Liver (tissue), 9 donors: ENCODE measurements around the gene CD36. TPM values are rescaled to one million over a fixed set of nuclear protein-coding genes. Genes with fewer than 3 reads are reported as not detected.

Experiments
- DNase-seq: peaks from one replicate; pipeline ENCODE4 v3.0.0-alpha.2; 2017; ENCODE audit warnings: low spot score
- H3K27ac ChIP-seq, 2 donors: one replicate each; pipeline ENCODE4 v1.7.0; 2013; ENCODE audit warnings: inconsistent platforms in 2 of 2, low read length in 2 of 2, control low read depth in 1 of 2, low read depth in 1 of 2, mild to moderate bottlenecking in 1 of 2
- H3K27me3 ChIP-seq, 4 donors: one replicate each; pipeline versions ENCODE4 v1.6.1 to v1.7.0; 2013; ENCODE audit warnings: low read length in 3 of 4, inconsistent platforms in 1 of 4, mild to moderate bottlenecking in 1 of 4, moderate library complexity in 1 of 4; ENCODE audit not compliant: control insufficient read depth in 4 of 4, insufficient read depth in 4 of 4
- H3K36me3 ChIP-seq, 4 donors: one replicate each; pipeline versions ENCODE4 v1.6.1 to v1.7.0; 2013; ENCODE audit warnings: low read length in 3 of 4, mild to moderate bottlenecking in 3 of 4, low read depth in 1 of 4, moderate library complexity in 1 of 4; ENCODE audit not compliant: control insufficient read depth in 4 of 4, insufficient read depth in 3 of 4
- H3K4me1 ChIP-seq, 4 donors: one replicate each; pipeline versions ENCODE4 v1.6.1 to v1.7.0; 2013; ENCODE audit warnings: low read length in 3 of 4, mild to moderate bottlenecking in 3 of 4, moderate library complexity in 1 of 4; ENCODE audit not compliant: control insufficient read depth in 4 of 4, insufficient read depth in 4 of 4
- H3K4me3 ChIP-seq, 3 donors: one replicate each; pipeline versions ENCODE4 v1.6.1 to v1.7.0; 2013; ENCODE audit warnings: low read length in 3 of 3, control low read depth in 1 of 3, low read depth in 1 of 3, mild to moderate bottlenecking in 1 of 3
- H3K9ac ChIP-seq, 2 donors: one replicate each; pipeline ENCODE4 v1.7.0; 2013; ENCODE audit warnings: low read length in 2 of 2, mild to moderate bottlenecking in 2 of 2, moderate library complexity in 2 of 2, control low read depth in 1 of 2, low read depth in 1 of 2
- H3K9me3 ChIP-seq, 4 donors: one replicate each; pipeline versions ENCODE4 v1.6.1 to v1.7.0; 2013; ENCODE audit warnings: low read length in 3 of 4; ENCODE audit not compliant: control insufficient read depth in 4 of 4
- ATF3 ChIP-seq: IDR thresholded peaks from 2 replicates; pipeline ENCODE4 v1.6.1; 2016; ENCODE audit warnings: antibody characterized with exemption
- CTCF ChIP-seq: fragments of 150-350 bp; IDR thresholded peaks from 2 replicates; pipeline ENCODE4 v1.5.1; 2017; ENCODE audit warnings: improper control_type of control experiment, low read depth, low read length; ENCODE audit not compliant: missing input control
- EGR1 ChIP-seq, 2 donors: IDR thresholded peaks; 2 replicates each; pipeline ENCODE4 v1.6.1; 2016 to 2018; ENCODE audit warnings: antibody characterized with exemption in 2 of 2, low read depth in 2 of 2
- FOXA1 ChIP-seq: IDR thresholded peaks from 2 replicates; pipeline ENCODE4 v1.6.1; 2016; ENCODE audit warnings: antibody characterized with exemption
- FOXA2 ChIP-seq: IDR thresholded peaks from 2 replicates; pipeline ENCODE4 v1.6.1; 2016; ENCODE audit warnings: antibody characterized with exemption
- GABPA ChIP-seq, 2 donors: IDR thresholded peaks in 1 of 2; conservative IDR thresholded peaks in 1 of 2; 2 replicates each; pipeline ENCODE4 v1.6.1; 2016; ENCODE audit warnings: antibody characterized with exemption in 2 of 2, mild to moderate bottlenecking in 1 of 2, moderate library complexity in 1 of 2
- HNF4A ChIP-seq, 2 donors: conservative IDR thresholded peaks; 2 replicates each; pipeline ENCODE4 v1.6.1; 2016; ENCODE audit warnings: antibody characterized with exemption in 2 of 2, mild to moderate bottlenecking in 2 of 2
- HNF4G ChIP-seq: IDR thresholded peaks from 2 replicates; pipeline ENCODE4 v1.6.1; 2016; ENCODE audit warnings: antibody characterized with exemption
- JUND ChIP-seq, 2 donors: IDR thresholded peaks; 2 replicates each; pipeline ENCODE4 v1.6.1; 2016; ENCODE audit warnings: antibody characterized with exemption in 2 of 2
- MAX ChIP-seq: IDR thresholded peaks from 2 replicates; pipeline ENCODE4 v1.6.1; 2016; ENCODE audit warnings: antibody characterized with exemption
- NR2F2 ChIP-seq: IDR thresholded peaks from 2 replicates; pipeline ENCODE4 v1.6.1; 2016; ENCODE audit warnings: antibody characterized with exemption
- RAD21 ChIP-seq, 2 donors: IDR thresholded peaks; 2 replicates each; pipeline ENCODE4 v1.6.1; 2016; ENCODE audit warnings: antibody characterized with exemption in 2 of 2, mild to moderate bottlenecking in 2 of 2
- RXRA ChIP-seq, 2 donors: IDR thresholded peaks; 2 replicates each; pipeline ENCODE4 v1.6.1; 2017 to 2018; ENCODE audit warnings: antibody characterized with exemption in 2 of 2, mild to moderate bottlenecking in 1 of 2
- SP1 ChIP-seq: IDR thresholded peaks from 2 replicates; pipeline ENCODE4 v1.6.1; 2018; ENCODE audit warnings: antibody characterized with exemption, mild to moderate bottlenecking
- TAF1 ChIP-seq: conservative IDR thresholded peaks from 2 replicates; pipeline ENCODE4 v1.6.1; 2016; ENCODE audit warnings: antibody characterized with exemption, mild to moderate bottlenecking
- YY1 ChIP-seq: IDR thresholded peaks from 2 replicates; pipeline ENCODE4 v1.6.1; 2016; ENCODE audit warnings: antibody characterized with exemption, mild to moderate bottlenecking
- ZBTB33 ChIP-seq: IDR thresholded peaks from 2 replicates; pipeline ENCODE4 v1.6.1; 2016; ENCODE audit warnings: antibody characterized with exemption
- whole genome bisulfite sequencing: extraction: QIAGEN DNeasy Blood & Tissue Kit; methylation state at CpG from one replicate; pipeline ENCODE4 v1.1.7; 2013; 5-methylcytosine and 5-hydroxymethylcytosine counted together
- polyA plus RNA-seq, 2 donors: library from polyadenylated mRNA; stranded (reverse) in 1 of 2; unstranded in 1 of 2; fragments of 200-250 nt in 1 of 2; fragments of >200 nt in 1 of 2; fragmentation: Nextera tagmentation in 1 of 2; extraction: Ambion mirVana in 1 of 2; gene quantifications; one replicate each; pipeline versions ENCODE4 v1.2.1 to v1.2.3, GENCODE V29; 2013 to 2015
- total RNA-seq, 2 donors: library from RNA; depleted of rRNA; stranded (reverse); fragments of >200 nt; gene quantifications; one replicate each; pipeline ENCODE4 v1.2.3, GENCODE V29; 2014
- TF ChIP-seq, protein P1 (sequence below): IDR thresholded peaks from 2 replicates; pipeline ENCODE4 v1.6.1; 2016; ENCODE audit warnings: antibody characterized with exemption, mild to moderate bottlenecking
- donor health status: healthy.
- donor health status: healthy.
- donor health status: healthy.
- donor health status: healthy.
- donor health status: healthy.

Gene CD36
- total and polyA plus RNA-seq, 4 donors = 21.6 to 597 (median 54.5) TPM

GRCh38 chr7:80600046-80600445, 38.4 kb upstream of the CD36 start:
- Histone ChIP-seq H3K4me3 (no peak overlapping the region), H3K27ac (no peak overlapping the region), H3K9ac (no peak overlapping the region), H3K36me3 (no peaks in the 10 kb centered on the region), H3K27me3 (no peaks in the 10 kb centered on the region), H3K4me1 (no peaks in the 10 kb centered on the region), H3K9me3 (no peaks in the 10 kb centered on the region)
- WGBS = 80% methylated on average over 2 of the region's 2 CpGs
- TF ChIP-seq FOXA1 = no peak
- no peak for TF ChIP-seq SP1
- TF ChIP-seq, protein P1, sequence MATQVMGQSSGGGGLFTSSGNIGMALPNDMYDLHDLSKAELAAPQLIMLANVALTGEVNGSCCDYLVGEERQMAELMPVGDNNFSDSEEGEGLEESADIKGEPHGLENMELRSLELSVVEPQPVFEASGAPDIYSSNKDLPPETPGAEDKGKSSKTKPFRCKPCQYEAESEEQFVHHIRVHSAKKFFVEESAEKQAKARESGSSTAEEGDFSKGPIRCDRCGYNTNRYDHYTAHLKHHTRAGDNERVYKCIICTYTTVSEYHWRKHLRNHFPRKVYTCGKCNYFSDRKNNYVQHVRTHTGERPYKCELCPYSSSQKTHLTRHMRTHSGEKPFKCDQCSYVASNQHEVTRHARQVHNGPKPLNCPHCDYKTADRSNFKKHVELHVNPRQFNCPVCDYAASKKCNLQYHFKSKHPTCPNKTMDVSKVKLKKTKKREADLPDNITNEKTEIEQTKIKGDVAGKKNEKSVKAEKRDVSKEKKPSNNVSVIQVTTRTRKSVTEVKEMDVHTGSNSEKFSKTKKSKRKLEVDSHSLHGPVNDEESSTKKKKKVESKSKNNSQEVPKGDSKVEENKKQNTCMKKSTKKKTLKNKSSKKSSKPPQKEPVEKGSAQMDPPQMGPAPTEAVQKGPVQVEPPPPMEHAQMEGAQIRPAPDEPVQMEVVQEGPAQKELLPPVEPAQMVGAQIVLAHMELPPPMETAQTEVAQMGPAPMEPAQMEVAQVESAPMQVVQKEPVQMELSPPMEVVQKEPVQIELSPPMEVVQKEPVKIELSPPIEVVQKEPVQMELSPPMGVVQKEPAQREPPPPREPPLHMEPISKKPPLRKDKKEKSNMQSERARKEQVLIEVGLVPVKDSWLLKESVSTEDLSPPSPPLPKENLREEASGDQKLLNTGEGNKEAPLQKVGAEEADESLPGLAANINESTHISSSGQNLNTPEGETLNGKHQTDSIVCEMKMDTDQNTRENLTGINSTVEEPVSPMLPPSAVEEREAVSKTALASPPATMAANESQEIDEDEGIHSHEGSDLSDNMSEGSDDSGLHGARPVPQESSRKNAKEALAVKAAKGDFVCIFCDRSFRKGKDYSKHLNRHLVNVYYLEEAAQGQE = no peak
- no peak for TF ChIP-seq ZBTB33
- no peak for TF ChIP-seq EGR1 (IDR thresholded peaks at IDR 0.05; ENCODE audit: low read depth in 2 of 2)
- TF ChIP-seq HNF4G = no peak
- TF ChIP-seq YY1 = no peak
- no peak for TF ChIP-seq NR2F2
- TF ChIP-seq MAX = no peak
- no peak for TF ChIP-seq RAD21 (IDR thresholded peaks at IDR 0.05)
- TF ChIP-seq GABPA (IDR thresholded peaks at IDR 0.05 in 1 of 2, conservative IDR thresholded peaks at IDR 0.05 in 1 of 2) = no peak
- TF ChIP-seq ATF3 = no peak
- no peak for TF ChIP-seq FOXA2
- no peak for TF ChIP-seq JUND (IDR thresholded peaks at IDR 0.05)
- TF ChIP-seq TAF1 = no peak
- TF ChIP-seq RXRA (IDR thresholded peaks at IDR 0.05) = no peak
- TF ChIP-seq HNF4A (conservative IDR thresholded peaks at IDR 0.05) = no peak
- no peak for TF ChIP-seq CTCF
- DNase-seq = no peak
